ENCODE results near the gene COMMD7. TPM values are rescaled to one million over a fixed set of nuclear protein-coding genes. Genes with fewer than 3 reads are reported as not detected.
"Not testable (repeated sequence)": the region's sequence is repeated elsewhere in the genome, so short reads cannot be mapped to it uniquely, and the experiment has no call there.

The COMMD7 gene
- total RNA-seq, 1 donor from 2014 or later: 35.2 TPM

GRCh38 chr20:32767418-32768198 lies 24.3 kb upstream of the COMMD7 start:
- DNase-seq (ENCODE audit: extremely low read depth, low read depth, low spot score): no peak

GRCh38 chr20:32765230-32765875 lies 22.1 kb upstream of the COMMD7 start:
- DNase-seq (ENCODE audit: extremely low read depth, low read depth, low spot score): not testable (repeated sequence)

- no peak for DNase-seq (ENCODE audit: extremely low read depth, low read depth, low spot score)
These were observed 21.0 kb upstream of the COMMD7 start for GRCh38 chr20:32764005-32764960.

- DNase-seq (ENCODE audit: extremely low read depth, low read depth, low spot score): no peak
These were observed 20.1 kb upstream of the COMMD7 start for GRCh38 chr20:32763202-32764004.

- no peak for DNase-seq (ENCODE audit: extremely low read depth, low read depth, low spot score)
These were observed 19.5 kb upstream of the COMMD7 start for GRCh38 chr20:32762754-32763201.

- no peak for DNase-seq (ENCODE audit: extremely low read depth, low read depth, low spot score)
These were observed 18.8 kb upstream of the COMMD7 start, which contains the start of gene DNMT3B for GRCh38 chr20:32761831-32762753. Gene DNMT3B, plus strand, starts transcription at chr20:32762385. Its CDS starts 17,939 bp downstream, at chr20:32780324.

- no peak for DNase-seq (ENCODE audit: extremely low read depth, low read depth, low spot score)
These were observed 18.2 kb upstream of the COMMD7 start for GRCh38 chr20:32761417-32761830.

- no peak for DNase-seq (ENCODE audit: extremely low read depth, low read depth, low spot score)
These were observed 12.9 kb upstream of the COMMD7 start for GRCh38 chr20:32756156-32756555.

GRCh38 chr20:32753731-32754130 lies 10.5 kb upstream of the COMMD7 start:
- no peak for DNase-seq (ENCODE audit: extremely low read depth, low read depth, low spot score)

- DNase-seq (ENCODE audit: extremely low read depth, low read depth, low spot score): no peak
These were observed 9.4 kb upstream of the COMMD7 start for GRCh38 chr20:32752458-32753250.

GRCh38 chr20:32751702-32752457 lies 8.6 kb upstream of the COMMD7 start:
- no peak for DNase-seq (ENCODE audit: extremely low read depth, low read depth, low spot score)

GRCh38 chr20:32751293-32751692 lies 8.0 kb upstream of the COMMD7 start:
- no peak for DNase-seq (ENCODE audit: extremely low read depth, low read depth, low spot score)

GRCh38 chr20:32749914-32750637 lies 6.8 kb upstream of the COMMD7 start:
- no peak for DNase-seq (ENCODE audit: extremely low read depth, low read depth, low spot score)

- DNase-seq (ENCODE audit: extremely low read depth, low read depth, low spot score): no peak
These were observed 688 bp downstream of the COMMD7 start for GRCh38 chr20:32742322-32743236.

- DNase-seq (ENCODE audit: extremely low read depth, low read depth, low spot score): no peak
These were observed 2.1 kb downstream of the COMMD7 start for GRCh38 chr20:32741151-32741550.
